GM19035 (cell line): ENCODE measurements around the gene NUP62.
"Not testable (repeated sequence)": the region's sequence is repeated elsewhere in the genome, so short reads cannot be mapped to it uniquely, and the experiment has no call there.

ENCODE experiments used
- ATAC-seq: cut with Tn5 transposase; IDR thresholded peaks from one replicate; pipeline ENCODE4 v1.9.1; 2021; ENCODE audit not compliant: unreplicated experiment

NUP62 gene

DNA sequence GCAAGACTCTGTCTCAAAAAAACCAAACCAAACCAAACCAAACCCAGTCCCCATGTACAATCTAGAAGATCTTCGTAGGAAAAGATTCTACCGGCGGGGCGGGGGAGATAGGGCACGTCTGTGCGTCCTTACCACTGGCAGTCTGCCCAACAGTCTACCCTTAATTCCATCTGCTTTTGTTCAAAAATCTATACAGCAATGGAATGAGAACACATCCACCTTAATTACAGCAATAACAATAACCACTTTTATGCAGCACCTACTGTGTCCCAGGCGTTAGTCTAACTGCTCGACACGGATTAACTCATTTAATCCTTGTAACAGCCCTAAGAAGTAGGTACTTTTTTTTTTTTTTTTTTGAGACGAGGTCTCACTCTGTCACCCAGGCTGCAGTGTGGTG, 2.8 kb downstream of the NUP62 start:
- no peak for ATAC-seq

DNA sequence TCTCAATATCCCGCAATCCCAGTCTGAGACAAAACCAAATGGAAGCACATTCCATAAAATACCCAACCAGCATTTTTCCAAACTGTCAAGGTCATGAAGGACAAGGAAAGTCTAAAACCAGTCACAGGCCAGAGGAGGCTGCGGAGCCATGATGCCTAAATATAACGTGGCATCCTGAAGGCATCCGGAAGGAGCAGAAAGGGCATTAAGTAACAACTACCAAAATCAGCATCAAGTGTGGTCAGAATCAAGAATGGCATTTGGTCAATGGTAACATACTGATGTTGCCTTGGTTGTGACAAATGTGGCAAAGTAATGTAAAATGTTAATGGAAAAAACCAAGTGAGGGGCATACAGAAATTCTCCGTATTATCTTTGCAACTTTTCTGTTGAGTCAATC, 3.8 kb downstream of the NUP62 start:
- ATAC-seq, result no peak

DNA sequence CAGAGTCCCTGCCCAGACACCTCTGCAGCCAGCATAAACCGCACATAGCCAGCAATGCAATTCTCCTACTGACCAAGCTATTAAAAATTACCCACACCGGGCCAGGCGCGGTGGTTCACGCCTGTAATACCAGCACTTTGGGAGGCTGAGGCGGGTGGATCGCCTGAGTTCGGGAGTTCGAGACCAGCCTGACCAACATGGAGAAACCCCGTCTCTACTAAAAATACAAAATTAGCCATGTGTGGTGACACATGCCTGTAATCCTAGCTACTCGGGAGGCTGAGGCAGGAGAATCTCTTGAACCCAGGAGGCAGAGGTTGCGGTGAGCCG, 4.5 kb downstream of the NUP62 start:
- ATAC-seq, result not testable (repeated sequence)

GRCh38 chr19:49924004-49924880, 5.1 kb downstream of the NUP62 start:
- ATAC-seq, result no peak

GRCh38 chr19:49923055-49924003, 6.0 kb downstream of the NUP62 start:
- no peak for ATAC-seq

DNA sequence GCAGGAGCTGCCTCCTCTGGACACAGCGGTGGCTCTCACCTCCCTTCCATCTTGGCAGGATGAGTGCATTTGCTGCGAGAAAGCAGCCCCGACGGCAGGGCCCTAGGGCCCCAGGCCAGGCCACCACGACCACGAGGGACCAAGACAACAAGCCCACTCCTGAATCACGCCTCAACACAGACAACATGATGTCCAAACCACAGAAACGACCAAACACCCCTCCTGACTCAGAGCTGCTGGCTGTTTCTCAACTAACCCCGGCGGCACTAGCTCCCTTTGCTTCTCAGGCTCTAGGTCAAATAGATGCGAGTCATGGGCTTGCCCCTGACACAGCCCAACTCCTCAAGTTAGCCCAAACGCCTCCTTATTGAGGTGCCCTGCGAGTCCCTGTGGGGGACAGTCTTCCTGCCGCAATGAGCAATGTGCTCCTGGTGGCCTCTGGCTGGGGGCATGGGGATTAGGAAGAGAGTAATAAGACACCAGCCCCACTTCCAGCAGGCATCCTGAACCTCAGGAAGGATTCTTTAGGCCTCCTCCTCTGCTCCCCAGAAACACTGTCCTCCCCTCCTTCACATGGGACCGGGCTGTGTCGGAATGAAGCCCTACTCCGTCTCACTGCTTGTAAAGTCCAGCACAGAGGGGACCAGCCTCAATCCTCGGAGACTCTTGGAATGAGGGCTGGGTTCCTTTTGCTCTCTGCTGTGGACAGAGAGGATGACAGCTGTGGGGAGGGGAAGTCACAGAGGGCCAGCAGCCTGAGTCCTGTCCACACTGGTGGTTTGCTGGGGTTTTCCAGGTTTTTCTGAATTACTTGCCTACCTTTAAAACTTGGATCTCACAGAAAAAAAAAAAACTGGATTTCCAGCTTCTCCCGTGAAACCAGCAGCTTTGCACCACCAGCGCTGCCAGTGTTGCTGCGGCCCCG, 7.2 kb downstream of the NUP62 start:
- ATAC-seq, result no peak

- no peak for ATAC-seq
Measured at GRCh38 chr19:49920624-49921363, 8.5 kb downstream of the NUP62 start.

DNA sequence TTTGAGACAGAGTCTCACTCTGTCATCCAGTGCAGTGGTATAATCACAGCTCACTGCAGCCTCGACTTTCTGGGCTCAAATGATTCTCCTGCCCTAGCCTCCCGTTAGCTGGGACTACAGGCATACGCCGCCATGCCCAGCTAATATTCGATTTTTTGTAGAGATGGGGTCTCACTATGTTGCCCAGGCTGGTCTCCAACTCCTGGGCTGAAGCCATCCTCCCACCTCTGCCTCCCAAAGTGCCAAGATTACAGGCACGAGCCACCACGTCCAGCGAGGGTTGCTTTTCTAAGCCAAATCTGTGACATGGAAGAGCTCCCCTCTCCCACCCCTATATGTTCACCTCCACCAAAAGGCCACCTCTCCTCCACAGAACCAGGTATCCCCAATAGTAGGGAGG, 11.2 kb downstream of the NUP62 start:
- no peak for ATAC-seq

DNA sequence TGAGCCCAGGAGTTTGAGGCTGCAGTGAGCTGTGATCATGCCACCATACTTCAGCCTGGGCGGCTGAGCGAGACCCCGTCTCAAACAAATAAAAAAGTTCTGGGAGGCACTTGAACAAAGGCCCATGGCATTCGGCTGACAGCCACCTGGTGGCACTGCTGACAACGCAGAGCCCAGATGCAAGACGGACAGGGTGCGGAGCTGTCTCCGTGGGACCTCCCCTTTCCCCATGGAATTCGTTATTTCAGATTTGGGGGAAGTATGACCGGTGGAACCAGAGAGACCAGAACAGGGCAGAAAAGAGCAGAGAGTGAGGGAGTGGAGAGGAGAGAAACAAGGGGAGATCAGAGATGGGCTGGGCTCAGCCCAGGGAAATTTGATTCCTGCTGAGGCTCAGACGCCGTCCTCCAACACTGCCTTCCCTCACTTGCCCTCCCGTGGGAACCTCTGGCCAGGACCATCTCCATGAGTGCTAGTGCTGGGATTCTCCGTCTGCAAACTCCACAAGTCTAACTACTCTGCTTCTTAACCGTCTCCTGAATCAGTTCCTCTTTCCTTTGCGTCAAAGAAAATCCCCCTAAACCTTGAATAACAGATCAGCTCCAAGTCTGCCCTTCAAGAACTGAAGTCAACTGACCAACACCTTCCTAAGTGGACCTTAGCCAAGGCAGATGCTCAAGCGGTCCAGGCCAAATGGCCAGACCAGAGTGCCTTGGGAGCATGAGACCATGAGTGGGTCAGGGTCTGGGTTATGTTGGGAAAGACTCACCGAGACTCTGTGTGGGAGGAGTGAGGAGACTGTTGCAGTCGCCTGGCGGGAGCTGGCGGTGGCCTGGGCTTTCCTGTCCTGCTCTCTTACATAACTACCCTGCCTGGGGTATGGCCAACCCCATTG, 12.2 kb downstream of the NUP62 start:
- ATAC-seq, result no peak

- ATAC-seq, result no peak
Measured at GRCh38 chr19:49915271-49915670, 14.0 kb downstream of the NUP62 start.

- no peak for ATAC-seq
Measured at GRCh38 chr19:49913720-49914119, 15.6 kb downstream of the NUP62 start.

- ATAC-seq, result no peak
Measured at GRCh38 chr19:49912965-49913685, 16.2 kb downstream of the NUP62 start.

DNA sequence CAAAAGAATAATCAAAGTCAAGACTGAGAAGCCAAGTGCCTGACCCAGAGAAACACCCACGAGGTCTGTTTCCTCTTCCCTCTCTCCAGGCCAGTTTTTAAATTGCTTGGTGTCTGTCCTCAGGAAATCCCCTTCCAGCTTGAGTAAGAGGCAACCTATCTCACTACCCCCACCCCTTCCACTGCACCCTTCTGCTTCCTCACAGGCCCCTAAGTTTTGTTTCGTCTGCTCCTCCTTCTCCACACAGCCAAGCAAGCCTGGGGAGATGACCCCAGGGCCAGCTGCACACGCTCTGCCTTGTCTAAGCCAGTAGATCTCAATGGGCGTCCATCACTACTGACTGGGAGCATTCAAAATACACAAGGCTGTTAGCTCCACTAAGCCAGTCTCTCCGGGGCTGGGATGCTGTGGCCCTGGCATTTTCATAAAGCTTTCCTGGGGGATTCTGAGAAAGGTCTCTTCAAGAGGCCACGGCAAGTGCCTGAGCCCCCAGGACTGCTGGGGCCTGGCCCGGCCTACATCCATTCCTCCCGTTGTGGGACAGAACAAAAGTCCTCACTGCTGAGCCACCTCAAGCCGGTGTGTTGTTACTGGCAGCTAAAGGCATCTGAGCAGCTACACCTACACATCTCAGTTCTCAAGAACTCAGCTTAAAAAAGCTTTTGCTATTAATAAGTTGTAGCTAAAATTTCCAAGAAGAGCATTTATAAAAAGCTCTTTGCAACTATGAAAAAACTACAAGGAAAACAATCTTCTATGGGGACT, 17.7 kb downstream of the NUP62 start:
- no peak for ATAC-seq

DNA sequence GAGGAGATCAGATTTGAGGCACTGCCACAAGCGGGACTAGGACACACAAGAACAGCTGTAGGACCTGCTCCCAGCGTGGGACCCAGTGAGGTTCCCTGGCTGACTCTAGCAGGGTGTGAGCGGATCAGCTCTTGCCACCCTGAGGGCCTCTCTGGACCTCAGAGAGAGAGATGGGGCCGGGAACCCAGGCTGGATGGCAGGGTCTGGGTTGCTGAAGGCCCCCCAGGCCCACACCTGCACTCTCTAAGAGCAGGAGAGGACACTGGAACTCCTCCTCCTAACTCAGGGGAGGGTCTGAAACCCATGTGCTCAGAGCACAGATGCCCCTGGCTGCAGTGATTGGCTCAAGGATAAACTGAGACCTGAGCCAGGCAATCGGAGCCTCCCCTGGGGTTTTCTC, 19.1 kb downstream of the NUP62 start:
- no peak for ATAC-seq

- ATAC-seq, result no peak
Measured at GRCh38 chr19:49908480-49909420, 20.6 kb downstream of the NUP62 start.

DNA sequence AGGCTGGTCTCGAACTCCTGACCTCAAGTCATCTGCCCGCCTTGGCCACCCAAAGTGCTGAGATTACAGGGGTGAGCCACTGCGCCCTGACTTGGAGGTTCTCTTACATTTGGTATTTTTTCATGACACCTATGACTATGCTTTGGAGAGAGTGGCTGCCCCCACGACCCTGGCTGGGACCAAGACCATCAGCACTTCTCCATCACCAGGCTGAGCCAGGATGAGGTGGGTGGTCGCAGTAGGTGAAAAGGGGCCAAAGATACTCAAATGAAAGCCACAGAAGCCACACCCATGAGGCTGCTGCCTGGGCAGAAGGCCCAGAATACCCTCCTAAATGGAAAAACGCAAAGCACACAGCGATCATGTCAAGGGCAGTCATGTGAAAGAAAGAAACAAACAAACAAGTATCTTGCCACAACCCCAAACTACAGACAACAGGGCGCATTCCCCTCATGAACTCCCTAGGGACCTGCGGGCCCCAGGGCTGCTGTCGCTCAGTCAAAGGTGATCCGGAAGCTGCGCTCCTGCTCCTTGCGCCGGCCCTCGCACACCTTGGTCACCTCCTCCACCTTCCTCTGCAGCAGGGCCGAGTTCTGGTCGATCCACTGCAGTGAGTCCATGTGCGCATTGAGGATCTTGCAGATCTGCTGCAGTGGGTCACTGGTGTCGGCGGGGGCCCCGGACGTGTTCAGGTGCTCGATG, 21.4 kb downstream of the NUP62 start:
- no peak for ATAC-seq
